HG02571 (cell line): ENCODE data around the gene CAP1.
"Not testable (repeated sequence)": the region's sequence is repeated elsewhere in the genome, so short reads cannot be mapped to it uniquely, and the experiment has no call there.

Experiments
- ATAC-seq: cut with Tn5 transposase; IDR thresholded peaks from one replicate; pipeline ENCODE4 v1.9.1; 2021; ENCODE audit warnings: mild to moderate bottlenecking, moderate library complexity; ENCODE audit not compliant: unreplicated experiment

CAP1 gene

GRCh38 chr1:40058097-40058452, 17.5 kb downstream of the CAP1 start:
- ATAC-seq: no peak

- no peak for ATAC-seq
These were observed 18.2 kb downstream of the CAP1 start for GRCh38 chr1:40058453-40059337.

- ATAC-seq: no peak
These were observed 18.9 kb downstream of the CAP1 start for GRCh38 chr1:40059338-40059959.

GRCh38 chr1:40059960-40060750, 19.6 kb downstream of the CAP1 start:
- no peak for ATAC-seq

- peak; percentile 70 for ATAC-seq
These were observed 24.4 kb downstream of the CAP1 start for GRCh38 chr1:40064797-40065499.

- no peak for ATAC-seq
These were observed 26.5 kb downstream of the CAP1 start for GRCh38 chr1:40067023-40067422.

- no peak for ATAC-seq
These were observed 27.3 kb downstream of the CAP1 start for GRCh38 chr1:40067851-40068250.

- no peak for ATAC-seq
These were observed 31.6 kb downstream of the CAP1 start for GRCh38 chr1:40072142-40072541.

- ATAC-seq: no peak
These were observed 32.5 kb downstream of the CAP1 start for GRCh38 chr1:40073062-40073461.

- ATAC-seq: no peak
These were observed 34.7 kb downstream of the CAP1 start for GRCh38 chr1:40075266-40075665.

GRCh38 chr1:40076895-40077312, 36.4 kb downstream of the CAP1 start:
- no peak for ATAC-seq

- ATAC-seq: no peak
These were observed 38.2 kb downstream of the CAP1 start for GRCh38 chr1:40078512-40079333.

- no peak for ATAC-seq
These were observed 39.4 kb downstream of the CAP1 start for GRCh38 chr1:40079774-40080400.

- ATAC-seq: no peak
These were observed 41.3 kb downstream of the CAP1 start for GRCh38 chr1:40081871-40082270.

GRCh38 chr1:40084750-40085149, 44.2 kb downstream of the CAP1 start:
- ATAC-seq: not testable (repeated sequence)

GRCh38 chr1:40090652-40091355, 50.3 kb downstream of the CAP1 start:
- no peak for ATAC-seq

- ATAC-seq: no peak
These were observed 51.7 kb downstream of the CAP1 start for GRCh38 chr1:40092241-40092640.

- no peak for ATAC-seq
These were observed 52.4 kb downstream of the CAP1 start for GRCh38 chr1:40092706-40093639.
